OCI-LY1 (cell line): ENCODE measurements around the gene ITPA.

ENCODE experiments used
- EZH2 ChIP-seq: fragments of 200-600 bp; sonication (generic), shearing (Covaris generic); IDR thresholded peaks from 2 replicates; pipeline ENCODE4 v1.8.0; 2017; ENCODE audit warnings: borderline replicate concordance, mixed run types, mild to moderate bottlenecking, antibody characterized with exemption, low read length, moderate library complexity, mixed read lengths
- TF ChIP-seq, protein P1 (sequence below): fragments of 200-600 bp; sonication (generic), shearing (Covaris generic); IDR thresholded peaks from 2 replicates; pipeline ENCODE4 v1.5.1; 2017; ENCODE audit warnings: mild to moderate bottlenecking, antibody characterized with exemption, low read length, moderate library complexity, mixed read lengths

DNA sequence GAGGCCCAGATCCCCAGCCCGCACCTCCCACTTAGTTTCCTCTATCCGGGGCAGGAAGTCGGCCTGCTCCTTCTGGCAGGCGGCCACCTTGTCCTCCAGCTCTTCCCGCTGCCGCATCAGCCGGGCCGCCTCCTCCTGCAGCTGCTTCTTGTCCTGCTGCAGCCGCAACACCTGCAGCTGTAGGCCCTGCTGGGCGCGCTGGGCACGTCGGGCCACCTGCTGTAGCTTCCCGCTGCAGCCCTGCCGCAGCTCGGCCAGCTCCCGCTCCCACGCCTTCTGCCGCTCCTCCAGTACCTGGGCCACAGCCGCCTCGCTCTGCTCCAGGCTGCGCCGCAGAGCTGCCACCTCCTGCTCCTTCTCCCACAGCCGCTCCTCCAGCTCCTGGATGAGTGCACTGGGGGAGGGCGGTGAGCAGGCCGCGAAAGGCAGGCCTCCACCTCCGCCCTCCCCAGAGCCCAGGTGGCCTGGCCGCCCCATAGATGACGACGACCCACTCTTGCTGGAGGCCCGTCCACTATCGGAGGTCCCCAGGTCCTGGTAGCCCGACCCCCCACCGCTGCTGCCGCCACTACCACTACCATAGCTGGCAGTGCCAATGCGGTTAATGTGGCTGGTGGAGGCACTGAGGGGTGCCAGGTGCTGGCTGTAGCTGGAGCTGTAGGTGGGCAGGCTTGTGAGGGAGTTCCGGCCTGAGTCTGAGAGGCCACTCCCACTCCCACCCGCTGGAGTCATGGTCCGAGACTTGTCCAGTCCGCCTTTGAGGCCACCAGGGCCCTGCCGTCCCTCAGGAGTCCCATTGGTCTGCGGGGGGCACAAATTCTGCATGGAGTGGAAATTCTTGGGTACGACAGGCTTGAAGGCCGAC lies 43.6 kb upstream of the ITPA start:
- TF ChIP-seq, protein P1, sequence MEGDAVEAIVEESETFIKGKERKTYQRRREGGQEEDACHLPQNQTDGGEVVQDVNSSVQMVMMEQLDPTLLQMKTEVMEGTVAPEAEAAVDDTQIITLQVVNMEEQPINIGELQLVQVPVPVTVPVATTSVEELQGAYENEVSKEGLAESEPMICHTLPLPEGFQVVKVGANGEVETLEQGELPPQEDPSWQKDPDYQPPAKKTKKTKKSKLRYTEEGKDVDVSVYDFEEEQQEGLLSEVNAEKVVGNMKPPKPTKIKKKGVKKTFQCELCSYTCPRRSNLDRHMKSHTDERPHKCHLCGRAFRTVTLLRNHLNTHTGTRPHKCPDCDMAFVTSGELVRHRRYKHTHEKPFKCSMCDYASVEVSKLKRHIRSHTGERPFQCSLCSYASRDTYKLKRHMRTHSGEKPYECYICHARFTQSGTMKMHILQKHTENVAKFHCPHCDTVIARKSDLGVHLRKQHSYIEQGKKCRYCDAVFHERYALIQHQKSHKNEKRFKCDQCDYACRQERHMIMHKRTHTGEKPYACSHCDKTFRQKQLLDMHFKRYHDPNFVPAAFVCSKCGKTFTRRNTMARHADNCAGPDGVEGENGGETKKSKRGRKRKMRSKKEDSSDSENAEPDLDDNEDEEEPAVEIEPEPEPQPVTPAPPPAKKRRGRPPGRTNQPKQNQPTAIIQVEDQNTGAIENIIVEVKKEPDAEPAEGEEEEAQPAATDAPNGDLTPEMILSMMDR: no peak
- TF ChIP-seq EZH2: no peak
